Measurements from ENCODE around the gene RHOF.
"Not testable (repeated sequence)": the region's sequence is repeated elsewhere in the genome, so short reads cannot be mapped to it uniquely, and the experiment has no call there.

RHOF gene

DNA sequence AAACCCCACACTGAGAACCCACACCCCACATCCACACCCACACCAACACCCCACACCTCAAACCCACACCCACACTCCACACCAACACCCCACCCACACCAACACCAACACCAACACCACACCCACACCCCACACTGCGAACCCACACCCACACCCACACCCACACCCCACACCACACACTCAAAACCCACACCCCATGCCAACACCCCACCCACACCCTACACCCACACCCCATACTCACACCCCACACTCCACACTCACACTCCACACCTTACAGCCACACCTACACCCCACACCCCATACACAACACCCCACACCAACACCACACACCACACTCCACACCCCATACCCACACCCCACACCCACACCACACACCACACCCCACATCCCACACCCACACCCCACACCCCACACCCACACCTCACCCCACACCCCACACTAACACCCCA lies 43.0 kb downstream of the RHOF start:
- FAIRE-seq (peak; percentile 82), DNase-seq (ENCODE audit: insufficient read length, low spot score) (no peak)

- FAIRE-seq (no peak), DNase-seq (ENCODE audit: insufficient read length, low spot score) (no peak)
These were observed 44.2 kb downstream of the RHOF start for GRCh38 chr12:121749267-121749666.

- peak; percentile 63 for DNase-seq (ENCODE audit: insufficient read length, low spot score)
These were observed 44.8 kb downstream of the RHOF start for GRCh38 chr12:121748571-121749265.

GRCh38 chr12:121748218-121748570 lies 45.3 kb downstream of the RHOF start:
- FAIRE-seq: no peak
- no peak for DNase-seq (ENCODE audit: insufficient read length, low spot score)

More at GRCh38 chr12:121748571-121749265, 44.8 kb downstream of the RHOF start:
- FAIRE-seq: peak; percentile 86

DNA sequence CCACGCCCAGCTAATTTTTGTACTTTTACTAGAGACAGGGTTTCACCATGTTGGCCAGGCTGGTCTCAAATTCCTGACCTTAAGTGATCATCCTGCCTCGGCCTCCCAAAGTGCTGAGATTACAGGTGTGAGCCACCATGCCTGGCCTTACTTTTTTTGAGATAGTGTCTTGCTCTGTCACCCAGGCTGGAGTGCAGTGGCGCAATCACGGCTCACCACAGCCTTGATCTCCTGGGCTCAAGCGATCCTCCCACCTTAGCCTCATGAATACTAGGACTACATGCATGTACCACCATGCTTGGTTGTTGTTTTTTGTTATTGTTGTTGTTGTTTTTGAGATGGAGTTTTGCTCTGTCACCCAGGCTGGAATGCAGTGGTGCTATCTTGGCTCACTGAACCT lies 47.9 kb downstream of the RHOF start:
- not testable (repeated sequence) for DNase-seq (ENCODE audit: insufficient read length, low spot score); FAIRE-seq

GRCh38 chr12:121741743-121742142 lies 51.7 kb downstream of the RHOF start:
- FAIRE-seq: no peak

GRCh38 chr12:121740847-121741246 lies 52.6 kb downstream of the RHOF start:
- DNase-seq (ENCODE audit: insufficient read length, low spot score) (no peak), FAIRE-seq (no peak)

More at GRCh38 chr12:121741743-121742142, 51.7 kb downstream of the RHOF start:
- no peak for DNase-seq (ENCODE audit: insufficient read length, low spot score)

DNA sequence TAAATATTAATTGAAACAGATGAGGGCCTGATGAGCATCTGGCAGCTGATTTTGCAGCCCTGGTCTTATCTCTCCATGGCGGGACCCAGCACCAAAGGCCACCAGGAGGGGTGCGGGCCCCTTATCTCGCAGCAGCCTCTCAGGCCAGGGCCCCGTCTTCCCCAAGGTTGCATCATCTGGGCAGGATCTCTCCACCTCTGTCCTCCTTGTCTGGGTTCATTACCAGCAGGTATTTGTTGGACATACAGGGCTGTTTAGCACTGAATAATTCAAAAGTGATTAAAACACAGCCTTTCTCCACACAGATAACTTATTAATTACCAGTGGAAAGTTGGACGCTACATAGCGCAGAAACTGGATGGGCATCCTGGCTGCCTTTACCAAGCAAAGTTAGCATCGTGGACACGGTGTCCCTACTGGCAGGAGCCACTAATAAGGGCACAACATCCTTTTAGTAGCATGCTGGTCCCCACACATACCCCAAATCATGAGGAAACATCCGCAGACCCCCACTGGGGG lies 55.1 kb downstream of the RHOF start:
- DNase-seq (ENCODE audit: insufficient read length, low spot score) (no peak), FAIRE-seq (no peak)

- DNase-seq (ENCODE audit: insufficient read length, low spot score): no peak
- no peak for FAIRE-seq
These were observed 59.6 kb downstream of the RHOF start for GRCh38 chr12:121733849-121734248.

DNA sequence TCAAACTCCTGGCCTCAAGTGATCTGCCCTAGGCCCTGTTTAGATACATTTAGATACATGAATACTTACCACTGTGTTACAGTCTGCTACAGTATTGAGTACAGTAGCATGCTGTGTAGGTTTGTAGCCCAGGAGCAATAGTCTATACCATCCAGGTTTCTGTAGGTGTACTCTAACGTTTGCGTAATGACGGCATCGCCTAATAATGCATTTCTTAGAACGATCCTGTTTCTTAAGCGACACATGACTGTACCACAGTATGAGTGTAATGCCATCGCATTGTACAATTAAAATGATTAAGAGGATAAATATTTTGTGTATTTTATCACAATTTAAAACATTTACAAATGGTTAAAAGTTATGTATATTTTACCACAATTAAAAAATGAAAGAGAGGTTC lies 62.0 kb downstream of the RHOF start:
- FAIRE-seq (no peak), DNase-seq (ENCODE audit: insufficient read length, low spot score) (no peak)

- FAIRE-seq (no peak), DNase-seq (ENCODE audit: insufficient read length, low spot score) (no peak)
These were observed 64.5 kb downstream of the RHOF start for GRCh38 chr12:121729021-121729420.

All from HTR-8/SVneo (cell line).